Measurements from ENCODE around the gene NOTCH2. TPM values are rescaled to one million over a fixed set of nuclear protein-coding genes. Genes with fewer than 3 reads are reported as not detected.
"Not testable (repeated sequence)": the region's sequence is repeated elsewhere in the genome, so short reads cannot be mapped to it uniquely, and the experiment has no call there.

The NOTCH2 gene
- total RNA-seq, 1 experiment from 2014 or later, result 4.7 TPM

DNA sequence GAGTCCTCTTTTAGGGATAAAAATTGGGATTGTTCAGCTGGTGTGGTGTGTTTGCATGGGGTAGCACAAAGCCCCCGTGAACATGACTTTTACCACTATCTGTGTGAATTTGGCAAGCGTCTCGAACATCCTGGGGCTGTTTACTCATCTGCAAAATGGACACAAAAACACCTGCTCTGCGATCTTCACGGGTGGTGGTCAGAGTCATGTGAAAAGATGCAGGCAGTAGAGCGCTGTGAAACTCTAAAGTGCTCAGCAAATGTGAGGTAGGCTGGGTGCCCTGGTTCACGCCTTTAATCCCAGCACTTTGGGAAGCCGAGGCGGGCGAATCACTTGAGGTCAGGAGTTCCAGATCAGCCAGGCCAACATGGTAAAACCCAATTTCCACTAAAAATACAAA lies 39.7 kb upstream of the NOTCH2 start:
- H3K27me3 ChIP-seq (ENCODE audit: low read length); H3K9me3 ChIP-seq (ENCODE audit: low read length); H3K4me2 ChIP-seq (ENCODE audit: low read depth, low read length, poor library complexity, severe bottlenecking); H3K79me2 ChIP-seq (ENCODE audit: low read length); H2AFZ ChIP-seq (ENCODE audit: low read length); H4K20me1 ChIP-seq (ENCODE audit: insufficient read depth, low read depth, low read length); H3K9me2 ChIP-seq (replicated peaks; ENCODE audit: insufficient read depth, low read length); H3K27ac ChIP-seq (ENCODE audit: low read length); DNase-seq; H3K9ac ChIP-seq (ENCODE audit: low read length); H3K4me3 ChIP-seq (ENCODE audit: low read length); H3K36me3 ChIP-seq (ENCODE audit: insufficient read depth, low read length); H3K4me1 ChIP-seq (ENCODE audit: low read length): not testable (repeated sequence)

DNA sequence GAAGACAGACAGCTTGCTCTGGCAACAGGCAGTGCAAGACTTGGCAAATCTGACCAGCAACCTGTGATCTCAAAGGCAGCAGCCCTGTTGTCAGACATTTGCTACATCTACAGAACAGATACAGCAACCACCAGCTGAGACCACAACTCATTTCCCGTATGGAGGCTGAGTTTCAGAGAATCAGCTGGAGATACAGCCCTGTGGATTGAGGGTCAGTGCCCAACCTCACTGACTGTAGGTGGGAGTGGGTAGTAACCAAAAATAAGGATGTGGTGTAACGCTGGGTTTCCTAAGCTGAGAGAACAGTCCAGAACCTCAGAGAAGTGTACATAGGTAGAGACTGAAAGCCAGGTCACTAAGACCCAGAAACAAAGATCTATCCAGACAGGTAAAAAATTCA lies 35.8 kb upstream of the NOTCH2 start:
- not testable (repeated sequence) for H3K9me2 ChIP-seq (replicated peaks; ENCODE audit: insufficient read depth, low read length); H3K36me3 ChIP-seq (ENCODE audit: insufficient read depth, low read length); H3K9ac ChIP-seq (ENCODE audit: low read length); H2AFZ ChIP-seq (ENCODE audit: low read length); H3K4me2 ChIP-seq (ENCODE audit: low read depth, low read length, poor library complexity, severe bottlenecking); H3K27ac ChIP-seq (ENCODE audit: low read length); H4K20me1 ChIP-seq (ENCODE audit: insufficient read depth, low read depth, low read length); H3K4me1 ChIP-seq (ENCODE audit: low read length); H3K79me2 ChIP-seq (ENCODE audit: low read length); DNase-seq; H3K27me3 ChIP-seq (ENCODE audit: low read length); H3K4me3 ChIP-seq (ENCODE audit: low read length); H3K9me3 ChIP-seq (ENCODE audit: low read length)

DNA sequence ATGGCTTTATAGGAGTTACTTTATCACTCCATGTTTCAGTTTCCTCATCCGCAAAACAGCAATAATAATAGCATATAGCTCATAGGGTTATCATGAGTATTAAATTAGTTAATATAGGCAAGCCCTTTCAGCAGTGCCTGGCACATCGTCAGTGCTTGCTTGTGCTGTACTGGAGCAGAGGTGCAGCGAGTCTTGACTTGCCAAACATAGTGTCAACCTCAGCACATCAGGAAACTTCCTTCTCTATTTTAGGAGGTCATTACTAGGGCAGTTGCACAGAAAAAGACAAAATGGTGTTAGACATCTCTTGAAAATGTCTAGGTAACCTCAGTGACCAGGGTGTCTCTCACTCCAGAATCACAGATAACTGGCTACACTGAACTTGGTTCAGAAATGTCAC lies 34.3 kb upstream of the NOTCH2 start:
- not testable (repeated sequence) for H3K4me1 ChIP-seq (ENCODE audit: low read length); H3K4me2 ChIP-seq (ENCODE audit: low read depth, low read length, poor library complexity, severe bottlenecking); H3K9ac ChIP-seq (ENCODE audit: low read length); H3K9me3 ChIP-seq (ENCODE audit: low read length); H3K9me2 ChIP-seq (replicated peaks; ENCODE audit: insufficient read depth, low read length); DNase-seq; H2AFZ ChIP-seq (ENCODE audit: low read length); H3K4me3 ChIP-seq (ENCODE audit: low read length); H3K27ac ChIP-seq (ENCODE audit: low read length); H3K79me2 ChIP-seq (ENCODE audit: low read length); H4K20me1 ChIP-seq (ENCODE audit: insufficient read depth, low read depth, low read length); H3K36me3 ChIP-seq (ENCODE audit: insufficient read depth, low read length); H3K27me3 ChIP-seq (ENCODE audit: low read length)

DNA sequence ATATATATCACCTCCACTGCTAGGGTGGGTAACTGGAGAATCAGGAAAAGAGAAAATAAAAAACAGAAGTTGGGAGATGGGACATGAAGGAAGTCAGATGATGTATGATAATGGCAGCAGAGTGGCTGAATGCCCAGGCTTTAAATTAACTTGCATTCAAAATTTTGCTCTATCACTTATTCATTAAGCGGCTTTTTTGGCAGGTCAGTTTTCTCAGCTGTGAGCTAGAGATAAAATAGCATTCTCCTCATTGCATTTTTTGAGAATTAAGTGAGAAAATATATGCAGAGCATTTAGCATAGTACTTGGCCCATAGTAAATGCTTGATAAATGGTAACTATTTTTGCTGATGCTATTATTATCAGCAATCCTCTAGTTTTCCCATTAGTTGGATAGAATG lies 32.1 kb upstream of the NOTCH2 start:
- not testable (repeated sequence) for H3K4me1 ChIP-seq (ENCODE audit: low read length); H2AFZ ChIP-seq (ENCODE audit: low read length); H3K9me3 ChIP-seq (ENCODE audit: low read length); H3K4me2 ChIP-seq (ENCODE audit: low read depth, low read length, poor library complexity, severe bottlenecking); DNase-seq; H3K9me2 ChIP-seq (replicated peaks; ENCODE audit: insufficient read depth, low read length); H3K4me3 ChIP-seq (ENCODE audit: low read length); H3K27me3 ChIP-seq (ENCODE audit: low read length); H3K27ac ChIP-seq (ENCODE audit: low read length); H4K20me1 ChIP-seq (ENCODE audit: insufficient read depth, low read depth, low read length); H3K79me2 ChIP-seq (ENCODE audit: low read length); H3K36me3 ChIP-seq (ENCODE audit: insufficient read depth, low read length); H3K9ac ChIP-seq (ENCODE audit: low read length)

DNA sequence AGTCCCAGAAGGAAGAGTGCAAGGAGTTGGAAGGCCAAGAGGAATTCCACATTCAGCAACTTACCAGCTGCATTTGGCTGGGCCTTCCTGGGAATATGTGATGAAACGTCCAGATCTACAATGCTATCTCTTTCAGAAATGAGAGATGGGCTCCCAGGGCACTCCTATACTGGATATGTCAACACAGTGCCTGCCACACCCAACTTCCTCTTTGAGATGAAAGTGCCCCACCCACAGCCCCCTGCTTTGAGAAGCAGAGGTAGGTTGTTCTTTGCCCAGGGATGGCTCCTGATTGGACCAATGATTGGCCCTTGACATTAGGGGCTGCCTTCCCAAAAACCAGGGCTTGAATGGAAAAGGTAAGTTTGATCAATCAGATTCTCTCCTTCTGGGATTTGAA lies 31.1 kb upstream of the NOTCH2 start:
- not testable (repeated sequence) for H3K79me2 ChIP-seq (ENCODE audit: low read length); H3K9me2 ChIP-seq (replicated peaks; ENCODE audit: insufficient read depth, low read length); H3K4me3 ChIP-seq (ENCODE audit: low read length); H2AFZ ChIP-seq (ENCODE audit: low read length); H3K27ac ChIP-seq (ENCODE audit: low read length); H3K36me3 ChIP-seq (ENCODE audit: insufficient read depth, low read length); H3K4me1 ChIP-seq (ENCODE audit: low read length); H3K9me3 ChIP-seq (ENCODE audit: low read length); H4K20me1 ChIP-seq (ENCODE audit: insufficient read depth, low read depth, low read length); H3K9ac ChIP-seq (ENCODE audit: low read length); DNase-seq; H3K4me2 ChIP-seq (ENCODE audit: low read depth, low read length, poor library complexity, severe bottlenecking); H3K27me3 ChIP-seq (ENCODE audit: low read length)

DNA sequence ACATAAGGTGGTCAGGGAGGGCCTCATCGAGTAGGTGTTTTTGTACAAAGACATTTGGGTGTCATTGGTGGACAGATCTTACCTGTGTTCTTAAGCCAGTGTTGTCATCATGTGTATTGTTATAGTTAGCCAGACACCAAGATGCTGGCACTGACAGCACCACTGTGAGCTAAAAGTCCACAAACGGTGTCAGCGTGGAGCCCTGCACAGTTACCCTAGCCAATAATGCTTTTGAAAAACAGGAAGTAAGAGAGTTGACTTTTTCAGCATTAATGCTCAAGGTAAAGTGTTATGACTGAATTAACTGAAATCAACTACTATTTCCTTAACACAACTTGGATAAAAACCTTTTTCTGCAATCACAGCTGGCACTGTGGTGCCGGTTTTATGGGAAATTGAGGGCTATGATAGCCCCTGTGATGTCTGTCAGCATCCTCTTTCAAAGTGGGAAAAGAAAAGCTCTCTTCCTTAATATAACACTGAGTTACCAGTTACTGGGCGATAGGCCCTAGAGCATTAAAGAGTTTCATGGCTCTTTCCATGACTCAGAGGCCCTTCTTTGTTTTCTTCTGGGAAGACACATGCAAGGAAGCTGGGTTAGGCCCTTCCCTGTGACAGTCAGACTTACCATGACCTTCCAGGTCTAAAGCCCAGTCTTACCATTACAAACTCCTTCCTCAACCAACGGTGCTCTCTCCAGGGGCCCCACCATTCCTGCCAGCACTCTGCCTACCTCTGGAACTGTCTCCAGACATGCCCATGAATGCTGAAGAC lies 29.7 kb upstream of the NOTCH2 start:
- H3K36me3 ChIP-seq (ENCODE audit: insufficient read depth, low read length); H3K79me2 ChIP-seq (ENCODE audit: low read length); H3K27me3 ChIP-seq (ENCODE audit: low read length); H3K4me3 ChIP-seq (ENCODE audit: low read length); H3K4me1 ChIP-seq (ENCODE audit: low read length); H2AFZ ChIP-seq (ENCODE audit: low read length); H3K27ac ChIP-seq (ENCODE audit: low read length); H4K20me1 ChIP-seq (ENCODE audit: insufficient read depth, low read depth, low read length); H3K4me2 ChIP-seq (ENCODE audit: low read depth, low read length, poor library complexity, severe bottlenecking); DNase-seq; H3K9me2 ChIP-seq (replicated peaks; ENCODE audit: insufficient read depth, low read length); H3K9me3 ChIP-seq (ENCODE audit: low read length); H3K9ac ChIP-seq (ENCODE audit: low read length): not testable (repeated sequence)

DNA sequence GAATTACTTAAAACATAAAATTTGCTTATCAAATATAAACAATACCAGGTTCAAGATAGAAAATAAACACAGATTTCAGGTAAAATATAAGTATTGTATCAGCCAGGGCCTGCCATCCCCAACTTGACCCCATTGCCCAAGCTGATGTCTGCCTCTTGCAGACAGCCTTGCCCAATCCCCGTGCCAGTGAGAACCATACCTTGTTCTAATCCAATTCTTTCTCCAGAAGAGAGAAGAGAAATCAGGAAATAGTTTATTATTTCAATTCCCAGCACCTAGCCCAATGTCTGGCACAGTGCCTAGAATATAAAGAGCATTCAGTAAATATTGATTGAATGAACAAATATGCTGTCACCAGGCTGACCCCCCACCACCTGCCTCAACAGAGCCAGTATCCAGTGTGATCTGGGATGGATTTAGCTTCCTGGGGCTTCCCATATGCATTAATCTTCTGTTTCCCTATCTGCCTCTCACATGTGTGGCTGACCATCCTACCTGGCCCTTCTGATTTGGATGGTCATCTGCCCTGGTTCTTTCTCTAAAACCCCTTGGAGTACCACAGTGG lies 27.6 kb upstream of the NOTCH2 start:
- not testable (repeated sequence) for H3K27me3 ChIP-seq (ENCODE audit: low read length); H3K4me1 ChIP-seq (ENCODE audit: low read length); H3K79me2 ChIP-seq (ENCODE audit: low read length); H4K20me1 ChIP-seq (ENCODE audit: insufficient read depth, low read depth, low read length); H3K36me3 ChIP-seq (ENCODE audit: insufficient read depth, low read length); H3K9me2 ChIP-seq (replicated peaks; ENCODE audit: insufficient read depth, low read length); DNase-seq; H2AFZ ChIP-seq (ENCODE audit: low read length); H3K9ac ChIP-seq (ENCODE audit: low read length); H3K9me3 ChIP-seq (ENCODE audit: low read length); H3K27ac ChIP-seq (ENCODE audit: low read length); H3K4me3 ChIP-seq (ENCODE audit: low read length); H3K4me2 ChIP-seq (ENCODE audit: low read depth, low read length, poor library complexity, severe bottlenecking)

DNA sequence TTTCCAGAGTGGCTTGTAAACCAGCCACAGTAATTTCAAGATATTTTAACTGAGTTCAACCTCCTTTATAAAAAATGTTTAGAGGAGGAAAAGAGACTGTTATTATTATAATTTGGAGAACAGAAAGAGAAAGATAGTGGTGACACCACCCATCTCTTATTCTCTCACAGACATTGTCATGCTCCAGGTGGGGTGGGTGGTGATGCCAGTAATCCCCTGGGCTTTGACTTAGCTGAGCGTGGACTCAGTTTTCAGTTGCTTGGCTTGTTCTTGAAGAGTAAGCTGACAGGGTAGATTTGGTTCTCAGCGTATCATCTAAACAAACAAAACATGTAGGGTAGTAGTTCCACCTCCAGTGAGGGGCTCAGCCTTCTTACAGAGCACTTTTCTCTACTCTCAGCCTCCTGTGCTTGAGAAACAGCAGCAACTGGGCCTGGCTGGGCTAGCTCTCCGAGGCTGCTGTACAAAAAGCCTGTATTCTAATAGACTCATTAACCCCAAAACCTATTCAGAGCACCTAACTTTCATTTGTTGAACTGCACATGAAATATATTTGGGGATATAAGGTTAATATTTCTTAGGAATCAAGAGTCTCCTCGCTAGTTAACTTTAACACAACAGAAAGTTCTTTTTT lies 24.2 kb upstream of the NOTCH2 start:
- H3K79me2 ChIP-seq (ENCODE audit: low read length); H3K4me2 ChIP-seq (ENCODE audit: low read depth, low read length, poor library complexity, severe bottlenecking); H4K20me1 ChIP-seq (ENCODE audit: insufficient read depth, low read depth, low read length); H3K27ac ChIP-seq (ENCODE audit: low read length); H2AFZ ChIP-seq (ENCODE audit: low read length); H3K36me3 ChIP-seq (ENCODE audit: insufficient read depth, low read length); H3K27me3 ChIP-seq (ENCODE audit: low read length); H3K9me2 ChIP-seq (replicated peaks; ENCODE audit: insufficient read depth, low read length); H3K9ac ChIP-seq (ENCODE audit: low read length); H3K4me1 ChIP-seq (ENCODE audit: low read length); H3K4me3 ChIP-seq (ENCODE audit: low read length); H3K9me3 ChIP-seq (ENCODE audit: low read length); DNase-seq: not testable (repeated sequence)
